GM10266 (cell line): Measurements from ENCODE around the gene SLC22A8.

Source experiments
- DNase-seq: peaks from one replicate; pipeline ENCODE4 v3.0.0; 2012; ENCODE audit errors: extremely low spot score
- CTCF ChIP-seq: IDR thresholded peaks from 2 replicates; pipeline ENCODE4 v1.5.1; 2012; ENCODE audit warnings: mild to moderate bottlenecking, low read depth; ENCODE audit not compliant: control insufficient read depth, insufficient read depth; ENCODE audit errors: missing control alignments

The SLC22A8 gene

GRCh38 chr11:62985041-62985750 lies 30.4 kb downstream of the SLC22A8 start:
- DNase-seq, result no peak
- TF ChIP-seq CTCF, result no peak

- no peak for DNase-seq
- TF ChIP-seq CTCF, result no peak
Observed at GRCh38 chr11:62984451-62984991, 31.1 kb downstream of the SLC22A8 start, which contains the start of gene SLC22A6. TSS of gene SLC22A6 (minus strand) at chr11:62984967. CDS start at chr11:62984690, 277 bp downstream.

- TF ChIP-seq CTCF, result no peak
- DNase-seq, result no peak
Observed at GRCh38 chr11:62983536-62984199, 32.0 kb downstream of the SLC22A8 start.

GRCh38 chr11:62981743-62982142 lies 33.9 kb downstream of the SLC22A8 start:
- no peak for TF ChIP-seq CTCF
- no peak for DNase-seq

GRCh38 chr11:62980133-62980760 lies 35.4 kb downstream of the SLC22A8 start:
- no peak for TF ChIP-seq CTCF
- DNase-seq, result no peak

GRCh38 chr11:62976109-62976508 lies 39.5 kb downstream of the SLC22A8 start:
- no peak for TF ChIP-seq CTCF
- no peak for DNase-seq
